Neural cell (in vitro differentiated cells): ENCODE data around the gene GPC3. TPM values are rescaled to one million over a fixed set of nuclear protein-coding genes. Genes with fewer than 3 reads are reported as not detected.

Experiments
- H2AFZ ChIP-seq: fragments of 200-600, 300-800 bp; sonication (generic), shearing (Covaris generic); 2 replicates; pipeline ENCODE4 v1.6.0; 2014; ENCODE audit warnings: low read depth, mild to moderate bottlenecking, antibody characterized with exemption, low read length, moderate library complexity
- H3F3A ChIP-seq: fragments of 200-600 bp; shearing (Covaris generic); 2 replicates; pipeline ENCODE4 v1.6.1; 2016; ENCODE audit warnings: mild to moderate bottlenecking, moderate library complexity, mixed read lengths, antibody characterized with exemption, low read length; ENCODE audit not compliant: insufficient read depth, poor library complexity, severe bottlenecking
- H3K27ac ChIP-seq: fragments of 200-600, 300-800 bp; sonication (generic), shearing (Covaris generic); 2 replicates; pipeline ENCODE4 v1.5.1; 2014; ENCODE audit warnings: mild to moderate bottlenecking, low read length, moderate library complexity
- H3K27me3 ChIP-seq: fragments of 300-800, 200-600 bp; sonication (generic), shearing (Covaris generic); 2 replicates; pipeline ENCODE4 v1.6.0; 2014; ENCODE audit warnings: mild to moderate bottlenecking, low read depth, low read length, moderate library complexity; ENCODE audit not compliant: insufficient read depth
- H3K36me3 ChIP-seq: fragments of 300-800, 200-600 bp; sonication (generic), shearing (Covaris generic); 2 replicates; pipeline ENCODE4 v1.5.1; 2014; ENCODE audit warnings: mild to moderate bottlenecking, antibody characterized with exemption, low read length, moderate library complexity; ENCODE audit not compliant: insufficient read depth
- H3K4me2 ChIP-seq: fragments of 300-800, 200-600 bp; sonication (generic), shearing (Covaris generic); 2 replicates; pipeline ENCODE4 v1.6.0; 2014; ENCODE audit warnings: mild to moderate bottlenecking, low read length
- H3K4me3 ChIP-seq: fragments of 300-800, 200-600 bp; sonication (generic), shearing (Covaris generic); 2 replicates; pipeline ENCODE4 v1.5.1; 2014; ENCODE audit warnings: mild to moderate bottlenecking, low read length, moderate library complexity
- H3K79me2 ChIP-seq: fragments of 200-600 bp; shearing (Covaris generic); replicated peaks from 2 replicates; pipeline ENCODE4 v1.6.0; 2014; ENCODE audit warnings: mild to moderate bottlenecking, low read length, moderate library complexity; ENCODE audit not compliant: insufficient read depth
- H3K9ac ChIP-seq: fragments of 300-800, 200-600 bp; sonication (generic), shearing (Covaris generic); 2 replicates; pipeline ENCODE4 v1.6.1; 2016; ENCODE audit warnings: mild to moderate bottlenecking, low read length, mixed read lengths
- H3K9me2 ChIP-seq: fragments of 200-600 bp; shearing (Covaris generic); 2 replicates; pipeline ENCODE4 v1.6.1; 2016; ENCODE audit warnings: mild to moderate bottlenecking, low read length, mixed read lengths; ENCODE audit not compliant: insufficient read depth
- H3K9me3 ChIP-seq: fragments of 200-600, 300-800 bp; sonication (generic), shearing (Covaris generic); 2 replicates; pipeline ENCODE4 v1.6.1; 2016; ENCODE audit warnings: mild to moderate bottlenecking, mixed run types, low read length, moderate library complexity, mixed read lengths
- H4K20me1 ChIP-seq: fragments of 200-600 bp; shearing (Covaris generic); 2 replicates; pipeline ENCODE4 v1.6.1; 2016; ENCODE audit warnings: mild to moderate bottlenecking, mixed run types; ENCODE audit not compliant: insufficient read depth
- CTCF ChIP-seq: fragments of 450-650 bp; IDR thresholded peaks from 2 replicates; pipeline ENCODE4 v1.5.1; 2014; ENCODE audit warnings: antibody characterized with exemption, mild to moderate bottlenecking, moderate library complexity; ENCODE audit not compliant: poor library complexity, severe bottlenecking
- EP300 ChIP-seq: fragments of 450-650 bp; conservative IDR thresholded peaks from 2 replicates; pipeline ENCODE4 v1.6.1; 2014; ENCODE audit warnings: antibody characterized with exemption, mild to moderate bottlenecking, moderate library complexity; ENCODE audit not compliant: poor library complexity, severe bottlenecking
- EZH2 ChIP-seq: fragments of 200-600, 300-800 bp; shearing (Covaris generic), sonication (generic); IDR thresholded peaks from 2 replicates; pipeline ENCODE4 v1.6.1; 2014; ENCODE audit warnings: antibody characterized with exemption, low read length, borderline replicate concordance, mild to moderate bottlenecking; ENCODE audit not compliant: insufficient read depth, poor library complexity, severe bottlenecking
- MXI1 ChIP-seq: fragments of 450-650 bp; conservative IDR thresholded peaks from 2 replicates; pipeline ENCODE4 v1.6.1; 2014; ENCODE audit warnings: antibody characterized with exemption, mild to moderate bottlenecking; ENCODE audit not compliant: poor library complexity, severe bottlenecking
- POLR2AphosphoS5 ChIP-seq: IDR thresholded peaks from 2 replicates; pipeline ENCODE4 v1.6.1; 2012
- RAD21 ChIP-seq: fragments of 450-650 bp; conservative IDR thresholded peaks from 2 replicates; pipeline ENCODE4 v1.6.1; 2014; ENCODE audit warnings: antibody characterized with exemption, mild to moderate bottlenecking, moderate library complexity
- REST ChIP-seq: IDR thresholded peaks from 2 replicates; pipeline ENCODE4 v1.6.1; 2012; ENCODE audit warnings: borderline replicate concordance
- SMC3 ChIP-seq: fragments of 450-650 bp; conservative IDR thresholded peaks from 2 replicates; pipeline ENCODE4 v1.6.1; 2014; ENCODE audit warnings: antibody characterized with exemption, mild to moderate bottlenecking, moderate library complexity; ENCODE audit not compliant: poor library complexity
- TAF1 ChIP-seq: IDR thresholded peaks from 2 replicates; pipeline ENCODE4 v1.6.1; 2012; ENCODE audit warnings: low read depth
- polyA plus RNA-seq: library from polyadenylated mRNA; depleted of rRNA; stranded (reverse); fragments of >200 nt; gene quantifications from 2 replicates; pipeline ENCODE4 v1.2.3, GENCODE V29; 2014

The GPC3 gene
- polyA plus RNA-seq, 1 donor from 2014 or later = 2.1 TPM

GRCh38 chrX:133666256-133666655, 319.1 kb downstream of the GPC3 start:
- Histone ChIP-seq H4K20me1 (no peaks in the 10 kb centered on the region), H3K9me3 (no peaks in the 10 kb centered on the region), H3F3A (no peaks in the 10 kb centered on the region), H3K4me2 (no peak overlapping the region), H3K36me3 (no peaks in the 10 kb centered on the region), H3K4me3 (no peak overlapping the region), H3K27me3 (no peaks in the 10 kb centered on the region), H3K27ac (no peak overlapping the region), H2AFZ (no peak overlapping the region), H3K9ac (no peak overlapping the region), H3K9me2 (no peaks in the 10 kb centered on the region), H3K79me2 (no peaks in the 10 kb centered on the region)
- TF ChIP-seq POLR2AphosphoS5 (no peak), EZH2 (no peak), SMC3 (no peak), REST (no peak), RAD21 (no peak), MXI1 (no peak), TAF1 (no peak), EP300 (no peak), CTCF (no peak)

GRCh38 chrX:133661962-133662839, 323.2 kb downstream of the GPC3 start:
- no peak for TF ChIP-seq SMC3
- no peak for TF ChIP-seq TAF1
- no peak for TF ChIP-seq EP300
- TF ChIP-seq CTCF = no peak
- no peak for TF ChIP-seq EZH2
- TF ChIP-seq RAD21 = no peak
- no peak for TF ChIP-seq REST
- TF ChIP-seq MXI1 = no peak
- TF ChIP-seq POLR2AphosphoS5 = no peak
- Histone ChIP-seq H3K4me3 (no peak overlapping the region), H4K20me1 (no peaks in the 10 kb centered on the region), H3F3A (no peaks in the 10 kb centered on the region), H3K4me2 (no peak overlapping the region), H3K9me2 (no peaks in the 10 kb centered on the region), H2AFZ (no peak overlapping the region), H3K27ac (no peak overlapping the region), H3K9me3 (no peaks in the 10 kb centered on the region), H3K9ac (no peak overlapping the region), H3K36me3 (no peaks in the 10 kb centered on the region), H3K27me3 (no peaks in the 10 kb centered on the region), H3K79me2 (no peaks in the 10 kb centered on the region)
